Middle frontal gyrus (tissue), 1 donor: ENCODE results near the gene PNPLA8.
"Not testable (repeated sequence)": the region's sequence is repeated elsewhere in the genome, so short reads cannot be mapped to it uniquely, and the experiment has no call there.

Experiments used
- DNase-seq: peaks from one replicate; pipeline ENCODE4 v3.0.0-alpha.2; 2015; ENCODE audit warnings: low spot score; ENCODE audit errors: extremely low spot score

PNPLA8 gene

DNA sequence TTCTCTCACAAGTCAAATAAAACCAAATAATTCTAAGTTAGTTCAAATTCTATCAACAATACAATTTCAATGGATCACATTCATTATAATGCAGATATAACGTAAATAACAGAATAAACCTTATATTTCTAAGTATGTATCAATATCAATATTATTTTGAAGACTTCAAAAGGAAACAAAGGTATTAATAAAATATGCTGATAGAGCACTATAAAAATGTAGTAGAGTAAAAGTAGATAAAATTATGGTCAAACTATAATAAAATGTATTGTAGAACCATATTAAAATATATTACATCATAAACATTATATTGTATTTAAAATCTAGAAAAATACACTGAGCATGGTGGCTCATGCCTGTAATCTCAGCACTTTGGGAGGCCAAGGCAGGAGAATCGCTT lies 46.2 kb downstream of the PNPLA8 start:
- no peak for DNase-seq

GRCh38 chr7:108479118-108479517 lies 46.8 kb downstream of the PNPLA8 start:
- DNase-seq, result no peak

GRCh38 chr7:108468246-108468645 lies 57.7 kb downstream of the PNPLA8 start:
- DNase-seq, result no peak

DNA sequence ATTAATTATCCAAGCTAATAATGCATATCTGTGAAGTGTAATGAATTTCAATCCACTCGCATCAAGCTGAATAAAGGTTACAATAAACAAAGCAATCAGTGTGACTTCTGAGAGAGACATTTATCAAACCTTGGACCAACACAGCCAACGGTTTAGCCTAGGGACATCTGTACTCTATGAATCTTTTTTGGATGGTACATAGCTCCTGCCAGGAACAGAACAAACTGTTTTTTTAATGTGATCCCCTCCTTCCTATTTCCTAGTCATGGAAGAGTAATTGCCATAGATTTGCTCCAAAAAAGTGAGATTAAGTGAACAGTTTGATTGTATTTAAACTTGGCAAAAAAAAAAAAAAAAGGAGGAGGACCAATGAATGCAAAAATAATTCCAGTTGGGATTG lies 58.5 kb downstream of the PNPLA8 start:
- DNase-seq, result no peak

DNA sequence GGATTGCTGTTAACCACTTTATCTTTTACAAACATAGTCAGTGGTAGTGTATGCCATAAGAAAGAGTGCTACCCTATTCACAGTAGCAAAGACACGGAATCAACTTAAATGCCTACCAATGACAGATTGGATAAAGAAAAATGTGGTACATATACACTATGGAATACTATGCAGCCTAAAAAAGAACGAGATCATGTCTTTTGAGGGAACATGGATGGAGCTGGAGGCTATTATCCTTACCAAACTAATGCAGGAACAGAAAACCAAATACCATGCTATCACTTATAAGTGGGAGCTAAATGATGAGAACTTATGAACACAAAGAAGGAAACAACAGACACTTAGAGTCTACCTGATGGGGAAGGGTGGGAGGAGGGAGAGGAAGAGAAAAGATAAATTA lies 59.6 kb downstream of the PNPLA8 start:
- DNase-seq, result not testable (repeated sequence)

- DNase-seq, result no peak
These were observed 61.2 kb downstream of the PNPLA8 start for GRCh38 chr7:108464743-108465142.

DNA sequence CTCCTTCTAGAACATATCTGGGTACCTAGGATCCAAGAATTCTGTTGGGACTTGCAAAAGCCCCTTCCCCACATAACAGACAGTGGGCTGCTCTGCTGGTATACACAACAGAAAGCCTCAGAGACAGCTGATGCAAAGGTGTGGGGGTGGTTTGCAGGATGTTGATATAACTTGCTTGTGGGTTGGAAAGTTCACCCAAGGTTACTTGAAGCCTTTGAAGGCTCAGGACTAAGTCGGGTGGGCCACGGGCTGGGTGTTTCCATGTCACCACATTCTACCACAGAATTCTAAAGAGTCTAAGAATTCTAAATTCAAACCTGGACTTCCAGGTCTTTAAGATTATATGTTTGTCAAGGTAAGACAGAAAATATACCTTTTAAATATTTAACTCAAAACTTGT lies 62.3 kb downstream of the PNPLA8 start:
- no peak for DNase-seq

GRCh38 chr7:108461840-108462239 lies 64.1 kb downstream of the PNPLA8 start:
- DNase-seq, result no peak

- no peak for DNase-seq
These were observed 65.0 kb downstream of the PNPLA8 start for GRCh38 chr7:108460964-108461363.

DNA sequence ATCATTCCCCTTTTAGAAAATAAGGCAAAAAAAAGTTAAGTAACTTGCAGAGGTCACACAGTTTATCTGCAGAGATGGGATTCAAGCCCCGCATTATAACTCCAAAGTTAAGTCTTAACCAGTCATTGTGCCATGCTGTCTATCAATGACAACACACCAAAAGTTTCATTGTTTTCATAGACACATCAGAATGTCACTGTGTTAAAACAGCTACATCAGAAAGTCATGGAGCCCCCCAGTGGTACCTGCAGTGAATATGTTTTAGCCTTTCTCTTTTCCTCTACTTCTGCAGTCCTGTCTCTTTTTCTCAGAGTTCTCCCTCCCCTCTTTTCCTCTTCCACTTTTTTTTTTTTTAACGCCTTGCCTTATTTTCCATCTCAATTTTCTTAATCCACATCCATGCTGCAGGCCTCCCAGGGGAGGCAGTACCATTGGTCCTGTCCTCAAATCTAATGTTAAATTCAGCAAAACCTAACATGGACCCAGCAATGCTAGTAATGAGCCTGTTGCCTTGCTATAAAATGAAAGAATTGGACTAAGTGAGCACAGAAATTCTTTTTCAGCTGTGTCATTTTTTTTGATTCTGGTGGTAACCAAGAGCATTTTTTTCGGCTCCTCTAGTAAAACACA lies 65.9 kb downstream of the PNPLA8 start:
- no peak for DNase-seq

DNA sequence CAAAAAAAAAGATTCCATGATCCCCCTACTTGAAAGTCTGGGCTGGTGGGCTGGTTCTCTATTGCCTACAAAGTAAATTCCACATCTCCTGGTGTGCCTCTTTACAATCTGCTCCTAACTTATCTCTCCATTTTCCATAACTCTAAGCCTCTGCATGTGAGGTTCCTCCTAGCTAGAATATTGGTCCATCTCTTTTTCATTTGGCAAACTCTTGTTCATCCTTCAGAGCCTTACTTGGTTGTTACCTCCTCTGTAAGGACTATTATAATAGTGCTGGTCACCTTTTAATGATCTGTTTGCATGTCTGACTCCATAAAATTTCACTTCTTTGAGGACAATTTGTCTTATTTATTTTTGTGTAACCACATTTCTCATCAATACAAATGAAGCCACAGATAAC lies 68.1 kb downstream of the PNPLA8 start:
- DNase-seq, result no peak

DNA sequence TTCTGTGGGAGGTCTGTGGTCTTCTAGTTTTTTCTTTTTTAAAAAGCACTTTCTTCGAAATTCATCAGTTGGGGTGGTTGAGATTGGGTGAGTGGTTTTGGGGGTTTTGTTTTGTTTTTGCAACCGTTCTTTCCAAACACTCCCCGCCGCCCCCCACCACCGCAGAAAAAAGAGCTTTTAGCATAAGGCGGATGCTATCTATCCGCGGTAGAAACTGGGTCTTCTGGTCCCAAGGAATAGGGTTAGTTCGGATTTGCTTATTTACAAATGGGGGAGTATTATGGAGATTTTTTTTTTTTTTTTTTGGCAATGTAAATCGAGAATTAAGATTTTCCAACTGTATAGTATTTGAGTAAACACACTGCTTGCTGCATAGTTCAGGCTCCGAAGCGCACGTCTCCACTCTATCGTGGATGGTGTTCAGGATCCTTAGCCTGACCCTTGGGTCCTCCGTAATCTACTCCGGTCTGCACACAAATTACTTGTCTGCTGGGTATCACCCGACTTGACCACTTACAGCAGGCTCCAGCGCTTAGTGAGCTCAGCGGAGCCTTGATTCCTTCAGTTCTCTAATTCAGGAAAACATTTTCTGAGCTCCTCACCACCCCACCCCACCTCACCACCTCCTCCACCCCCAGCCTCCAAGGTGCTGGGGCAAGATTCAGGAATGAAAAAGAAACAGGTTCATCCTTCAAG lies 68.9 kb downstream of the PNPLA8 start:
- no peak for DNase-seq

DNA sequence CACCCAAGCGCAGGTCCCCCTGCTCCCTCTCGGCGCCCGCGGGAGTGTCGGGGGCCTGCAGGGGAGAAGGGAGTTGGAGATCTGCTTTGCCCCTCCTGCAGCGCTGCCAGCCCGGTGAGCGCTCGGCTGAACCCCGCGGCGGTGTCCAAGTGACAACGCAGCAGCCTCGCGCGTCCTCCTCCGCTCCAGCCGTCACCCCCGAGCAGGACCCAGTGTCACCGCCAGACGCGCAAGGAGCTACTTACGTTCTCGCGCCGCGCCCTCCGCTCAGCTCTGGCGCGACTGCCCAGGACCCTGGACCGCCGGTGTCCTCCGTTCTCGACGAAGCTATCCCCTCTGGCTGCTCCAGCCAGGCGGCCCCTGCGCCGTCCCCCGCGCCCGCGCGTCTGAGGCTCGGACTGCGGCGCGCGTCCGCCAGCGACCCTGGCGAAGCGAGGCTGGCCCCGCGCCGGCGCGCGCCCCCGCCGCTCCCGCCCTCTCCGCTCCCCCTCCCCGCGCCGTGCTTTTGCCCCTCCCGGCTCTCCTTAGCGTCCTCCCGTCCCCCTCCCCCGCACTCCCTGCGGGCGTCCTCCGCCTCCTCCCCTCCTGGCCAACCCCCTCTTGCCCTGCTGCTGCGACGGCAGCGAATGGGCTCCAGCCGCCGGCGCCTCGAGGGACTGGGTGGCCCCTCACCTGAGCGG lies 69.8 kb downstream of the PNPLA8 start, which contains the start of gene NRCAM:
NRCAM (minus strand) TSS at position 439 of the 680 bp plus-strand sequence. CDS start 216,372 bp downstream, outside the sequence.
- no peak for DNase-seq

- DNase-seq, result no peak
These were observed 70.4 kb downstream of the PNPLA8 start for GRCh38 chr7:108455551-108455997.

DNA sequence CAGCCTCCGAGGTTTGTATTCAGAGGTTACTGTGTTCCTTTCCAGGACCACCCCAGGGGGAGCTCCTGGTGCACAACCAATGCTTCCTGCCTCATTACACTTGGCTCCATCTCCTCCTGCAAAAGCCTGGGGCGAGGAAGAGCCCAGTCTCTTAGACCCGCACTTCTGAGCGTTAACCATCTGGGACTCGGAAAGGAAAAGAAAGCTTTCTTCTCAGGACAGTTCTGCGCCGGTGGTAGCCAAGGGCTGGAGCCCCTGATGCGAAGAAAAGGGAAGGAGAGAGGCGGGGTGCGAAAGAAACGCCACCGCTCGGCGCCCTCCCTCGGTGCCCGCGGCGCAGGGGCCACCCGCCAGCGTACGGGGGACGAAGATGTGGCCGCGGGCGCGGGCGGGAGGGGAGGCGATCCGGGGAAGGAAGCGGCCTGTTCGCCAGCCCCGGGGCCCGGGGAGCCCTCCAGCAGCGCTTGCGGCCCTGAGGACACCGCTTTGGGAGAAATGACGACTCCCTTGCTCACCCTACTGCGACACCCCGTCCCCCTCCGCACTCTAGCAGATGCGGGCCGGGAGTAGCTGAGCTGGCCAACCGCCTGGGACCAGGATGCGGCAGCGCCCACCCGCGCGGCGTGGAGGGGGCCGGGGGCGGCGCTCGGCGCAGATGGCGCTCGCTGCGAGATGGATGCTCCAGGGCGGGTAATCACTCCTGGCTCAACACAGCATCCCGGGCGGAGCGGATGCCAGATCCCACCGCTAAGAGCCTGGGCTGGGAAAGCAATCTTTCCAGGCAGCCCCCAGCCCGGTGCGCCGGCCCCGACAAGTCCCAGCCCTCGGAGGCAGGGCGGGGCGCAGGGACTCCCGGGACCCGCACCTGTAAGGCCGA lies 71.0 kb downstream of the PNPLA8 start:
- peak; percentile 28 for DNase-seq

GRCh38 chr7:108454317-108454673 lies 71.6 kb downstream of the PNPLA8 start:
- no peak for DNase-seq

GRCh38 chr7:108453320-108453719 lies 72.6 kb downstream of the PNPLA8 start:
- DNase-seq, result no peak

DNA sequence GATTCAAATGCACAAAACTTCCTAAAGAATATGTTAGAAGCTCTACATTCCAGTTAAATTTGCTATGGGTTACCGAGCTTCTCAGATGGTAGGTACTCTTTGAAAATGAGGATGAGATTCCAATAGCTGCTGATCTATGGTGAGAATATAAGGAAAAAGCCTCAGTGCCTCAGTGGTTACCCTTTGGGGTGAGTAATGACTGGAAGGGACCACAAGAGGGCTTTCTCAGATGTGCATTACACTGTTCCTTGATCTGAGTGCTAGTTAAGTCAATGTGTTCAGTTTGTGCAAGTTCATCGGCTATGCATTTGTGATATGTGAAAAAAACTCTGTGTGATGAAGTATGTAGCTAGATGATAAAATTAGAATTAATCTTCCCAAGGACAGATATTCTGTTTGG lies 73.2 kb downstream of the PNPLA8 start:
- no peak for DNase-seq

GRCh38 chr7:108451296-108451848 lies 74.6 kb downstream of the PNPLA8 start:
- no peak for DNase-seq

- no peak for DNase-seq
These were observed 75.8 kb downstream of the PNPLA8 start for GRCh38 chr7:108450160-108450559.

DNA sequence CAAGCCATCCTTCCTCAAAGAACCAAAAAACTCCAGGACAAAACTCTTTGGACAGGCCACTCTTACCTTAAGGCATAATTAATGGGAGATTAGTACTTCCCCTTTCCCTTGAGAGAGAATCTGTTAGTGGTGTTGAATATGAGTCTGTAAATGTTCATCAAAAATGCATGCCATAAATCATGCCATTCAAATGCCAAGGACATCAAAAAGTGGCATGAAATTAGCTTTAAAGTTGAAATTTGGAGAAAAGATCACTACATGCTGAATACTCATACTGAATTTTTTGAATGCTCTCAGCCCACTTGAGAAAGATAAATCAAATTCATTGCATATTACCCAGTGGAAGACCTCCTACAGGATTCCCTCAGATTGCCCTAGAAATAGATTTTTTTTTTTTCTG lies 76.4 kb downstream of the PNPLA8 start:
- no peak for DNase-seq
